ENCODE measurements around the gene BICC1. TPM values are rescaled to one million over a fixed set of nuclear protein-coding genes. Genes with fewer than 3 reads are reported as not detected.

The BICC1 gene
- total RNA-seq, 1 donor from 2014 or later: 15.2 TPM

DNA sequence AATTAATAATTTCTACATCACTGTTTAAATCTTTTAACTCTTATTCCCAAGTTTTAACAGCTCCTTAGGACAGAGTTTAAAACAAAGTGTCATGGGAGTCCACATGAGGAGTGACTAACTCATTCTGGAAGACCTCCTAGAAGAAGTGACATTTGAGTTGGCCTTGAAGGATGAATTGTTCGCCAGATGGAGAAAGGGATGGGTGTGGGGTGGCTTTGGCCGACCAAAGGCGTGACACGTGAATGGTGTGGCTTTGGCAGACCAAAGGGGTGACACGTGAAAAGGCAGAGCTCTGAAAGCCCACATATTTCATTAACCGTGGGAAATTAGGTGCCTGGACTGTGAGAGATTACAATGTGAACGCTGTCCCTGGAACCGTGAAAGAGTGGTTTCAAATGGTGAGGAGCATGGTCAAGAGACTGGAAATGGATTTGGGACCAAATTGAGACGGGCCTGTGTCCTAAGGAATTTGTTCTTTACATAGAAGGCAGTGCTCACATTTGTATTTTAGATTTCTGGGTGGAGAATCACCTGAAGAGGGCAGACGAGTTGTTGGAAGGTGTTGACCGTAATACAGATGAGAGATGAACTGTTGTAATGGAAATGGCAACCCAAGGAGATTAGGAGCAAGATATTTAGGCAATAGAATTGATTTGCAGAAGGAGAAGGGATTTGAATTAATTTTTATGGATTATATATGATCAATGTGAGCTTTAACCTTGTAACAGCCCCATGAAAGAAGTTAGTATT lies 228.1 kb downstream of the BICC1 start:
- Mint-ChIP-seq H3K9me3 (no peaks in the 10 kb centered on the region), H3K4me3 (no peak overlapping the region), H3K36me3 (peaks cover 7% of the 10 kb centered on the region), H3K4me1 (ENCODE audit: unreplicated experiment) (peaks cover 15% of the 10 kb centered on the region), H3K27ac (no peak overlapping the region), H3K27me3 (no peaks in the 10 kb centered on the region)
- TF ChIP-seq, protein P1, sequence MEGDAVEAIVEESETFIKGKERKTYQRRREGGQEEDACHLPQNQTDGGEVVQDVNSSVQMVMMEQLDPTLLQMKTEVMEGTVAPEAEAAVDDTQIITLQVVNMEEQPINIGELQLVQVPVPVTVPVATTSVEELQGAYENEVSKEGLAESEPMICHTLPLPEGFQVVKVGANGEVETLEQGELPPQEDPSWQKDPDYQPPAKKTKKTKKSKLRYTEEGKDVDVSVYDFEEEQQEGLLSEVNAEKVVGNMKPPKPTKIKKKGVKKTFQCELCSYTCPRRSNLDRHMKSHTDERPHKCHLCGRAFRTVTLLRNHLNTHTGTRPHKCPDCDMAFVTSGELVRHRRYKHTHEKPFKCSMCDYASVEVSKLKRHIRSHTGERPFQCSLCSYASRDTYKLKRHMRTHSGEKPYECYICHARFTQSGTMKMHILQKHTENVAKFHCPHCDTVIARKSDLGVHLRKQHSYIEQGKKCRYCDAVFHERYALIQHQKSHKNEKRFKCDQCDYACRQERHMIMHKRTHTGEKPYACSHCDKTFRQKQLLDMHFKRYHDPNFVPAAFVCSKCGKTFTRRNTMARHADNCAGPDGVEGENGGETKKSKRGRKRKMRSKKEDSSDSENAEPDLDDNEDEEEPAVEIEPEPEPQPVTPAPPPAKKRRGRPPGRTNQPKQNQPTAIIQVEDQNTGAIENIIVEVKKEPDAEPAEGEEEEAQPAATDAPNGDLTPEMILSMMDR (conservative IDR thresholded peaks at IDR 0.05): no peak
- DNase-seq (ENCODE audit: extremely low spot score, unreplicated experiment): no peak

DNA sequence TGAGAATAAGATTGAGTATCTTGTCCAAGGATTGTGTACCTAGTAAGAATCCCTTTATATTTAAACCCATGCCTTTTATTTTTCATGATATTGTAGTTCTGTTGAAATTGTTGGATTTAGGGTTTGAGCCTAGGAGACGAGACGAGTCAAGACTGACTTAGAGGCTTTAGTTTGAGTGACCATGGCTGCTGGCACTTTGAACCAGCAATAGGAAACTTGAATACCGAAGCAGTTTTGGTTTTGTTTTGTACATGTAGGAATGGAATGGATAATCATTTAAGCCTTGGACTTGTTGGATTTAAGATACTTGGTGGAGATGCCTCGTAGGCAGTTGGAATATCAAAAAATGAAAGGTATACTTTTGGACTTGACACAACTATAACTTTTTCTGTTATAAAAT lies 229.0 kb downstream of the BICC1 start:
- TF ChIP-seq, protein P1 (conservative IDR thresholded peaks at IDR 0.05): no peak
- no peak overlapping the region for H3K27ac Mint-ChIP-seq

DNA sequence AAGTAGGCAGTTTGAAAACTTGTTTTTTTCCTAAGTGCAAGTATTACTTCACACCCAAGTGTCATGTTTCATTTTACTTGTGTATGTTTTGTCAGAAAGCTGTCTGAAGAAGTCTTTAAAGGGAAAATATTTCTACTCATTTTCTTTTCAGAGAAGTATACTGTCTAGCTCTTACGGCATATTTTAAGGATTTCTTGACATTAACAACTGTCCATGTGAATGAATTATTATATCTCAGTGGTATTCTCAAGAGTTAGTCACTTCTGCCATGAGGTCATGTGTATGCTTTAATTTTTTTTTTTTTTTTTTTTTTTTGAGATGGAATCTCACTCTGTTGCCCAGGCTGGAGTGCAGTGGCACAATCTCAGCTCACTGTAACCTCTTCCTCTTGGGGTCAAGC lies 229.5 kb downstream of the BICC1 start:
- TF ChIP-seq, protein P1 (conservative IDR thresholded peaks at IDR 0.05): no peak
- Mint-ChIP-seq H3K4me1 (ENCODE audit: unreplicated experiment) (peaks cover 23% of the 10 kb centered on the region), H3K9me3 (no peaks in the 10 kb centered on the region), H3K36me3 (peaks cover 7% of the 10 kb centered on the region), H3K27me3 (no peaks in the 10 kb centered on the region), H3K27ac (no peak overlapping the region), H3K4me3 (no peak overlapping the region)
- no peak for DNase-seq (ENCODE audit: extremely low spot score, unreplicated experiment)

More for the DNA sequence above, 229.0 kb downstream of the BICC1 start:
- H3K27me3 Mint-ChIP-seq: no peaks in the 10 kb centered on the region
- peaks cover 7% of the 10 kb centered on the region for H3K36me3 Mint-ChIP-seq
- DNase-seq (ENCODE audit: extremely low spot score, unreplicated experiment): no peak
- H3K9me3 Mint-ChIP-seq: no peaks in the 10 kb centered on the region
- no peak overlapping the region for H3K4me3 Mint-ChIP-seq
- peaks cover 21% of the 10 kb centered on the region for H3K4me1 Mint-ChIP-seq (ENCODE audit: unreplicated experiment)

DNA sequence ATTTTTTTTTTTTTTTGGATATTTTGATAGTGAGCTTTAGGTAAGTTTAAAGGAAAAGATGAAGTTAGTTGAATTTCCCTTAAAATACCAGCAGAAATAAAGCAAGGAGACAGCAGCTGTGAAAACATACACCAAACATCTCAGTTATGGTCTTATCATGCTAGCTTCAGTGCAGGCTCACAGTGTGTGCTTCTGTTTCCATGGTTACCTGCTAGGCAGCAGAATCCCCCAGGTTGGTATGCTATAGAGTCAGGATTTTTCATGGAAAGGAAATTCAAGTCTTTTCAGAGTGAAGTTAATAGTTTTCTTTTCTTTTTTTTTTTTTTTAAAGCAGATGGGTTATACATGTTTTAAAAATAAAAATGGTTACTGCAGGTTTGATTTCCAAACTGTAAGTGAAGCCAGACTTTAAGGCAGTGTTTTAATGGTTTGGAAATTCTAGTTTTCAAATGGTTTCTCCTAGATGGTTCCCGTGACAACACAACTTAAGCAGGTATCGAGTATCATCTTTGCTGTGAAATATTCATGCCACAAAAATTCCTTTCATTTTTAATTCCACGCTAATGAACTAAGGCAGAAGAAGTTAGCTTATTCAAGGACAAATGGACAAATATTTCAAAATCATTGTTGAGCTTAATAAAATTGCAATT lies 230.9 kb downstream of the BICC1 start:
- TF ChIP-seq, protein P1 (conservative IDR thresholded peaks at IDR 0.05): no peak
- peak overlapping the region; percentile 62 for H3K27ac Mint-ChIP-seq
- H3K36me3 Mint-ChIP-seq: peaks cover 7% of the 10 kb centered on the region
- DNase-seq (ENCODE audit: extremely low spot score, unreplicated experiment): no peak
- no peaks in the 10 kb centered on the region for H3K9me3 Mint-ChIP-seq
- H3K27me3 Mint-ChIP-seq: no peaks in the 10 kb centered on the region
- H3K4me1 Mint-ChIP-seq (ENCODE audit: unreplicated experiment): peaks cover 23% of the 10 kb centered on the region
- H3K4me3 Mint-ChIP-seq: peak overlapping the region; percentile 53

DNA sequence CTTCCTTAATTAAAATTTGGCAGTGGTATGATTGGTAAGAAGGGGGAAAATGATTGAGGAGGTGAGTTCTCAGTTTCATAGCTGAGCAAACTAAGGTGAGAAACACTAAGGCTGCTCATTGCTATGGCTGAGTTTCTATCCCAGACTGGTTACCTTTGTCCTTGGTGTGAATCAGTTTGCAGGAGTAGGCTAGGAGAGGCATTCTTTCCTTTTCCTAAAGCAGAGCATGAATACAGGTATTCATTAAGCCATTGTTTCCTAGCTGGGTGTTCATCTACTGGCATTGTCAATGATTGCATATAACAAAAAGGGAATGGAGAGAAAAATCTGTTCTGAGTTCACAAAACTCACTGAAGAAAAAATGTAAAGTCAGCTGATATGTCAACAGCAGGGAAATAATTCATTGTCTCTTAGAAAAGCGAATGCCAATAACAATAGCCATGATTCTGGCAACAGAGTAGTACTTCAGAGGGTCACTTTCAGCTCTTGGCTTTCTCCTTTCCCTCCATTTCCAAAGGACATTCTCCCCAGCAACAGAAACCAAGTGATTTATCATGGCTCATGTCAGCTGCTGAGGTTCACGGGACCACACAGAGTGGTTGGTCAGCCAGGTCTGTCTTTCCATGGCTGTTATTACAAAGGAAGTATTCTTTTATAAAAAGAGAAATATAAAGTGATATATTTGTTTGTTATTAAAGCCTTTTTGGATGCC lies 234.0 kb downstream of the BICC1 start:
- no peak for DNase-seq (ENCODE audit: extremely low spot score, unreplicated experiment)
- Mint-ChIP-seq H3K4me3 (peak overlapping the region; percentile 4), H3K27me3 (no peaks in the 10 kb centered on the region), H3K36me3 (peaks cover 3% of the 10 kb centered on the region), H3K9me3 (no peaks in the 10 kb centered on the region), H3K27ac (peak overlapping the region; percentile 24), H3K4me1 (ENCODE audit: unreplicated experiment) (peaks cover 33% of the 10 kb centered on the region)
- TF ChIP-seq, protein P1 (conservative IDR thresholded peaks at IDR 0.05): no peak

All from type B pancreatic cell (in vitro differentiated cells).